HepG2 (cell line): ENCODE measurements around the gene DCUN1D4. TPM values are rescaled to one million over a fixed set of nuclear protein-coding genes. Genes with fewer than 3 reads are reported as not detected.

ENCODE experiments used
- CHD4 ChIP-seq: fragments of 200-600 bp; sonication (generic); IDR thresholded peaks from 2 replicates; pipeline ENCODE4 v1.7.0; 2017; ENCODE audit warnings: mild to moderate bottlenecking, low read length, borderline replicate concordance
- HNF4G ChIP-seq, 2 experiments: sonication (generic) in 1 of 2; formaldehyde crosslinking in 1 of 2; IDR thresholded peaks; 2 replicates each; pipeline versions ENCODE4 v1.4.0 to v1.6.1; 2011 to 2020; ENCODE audit warnings: borderline replicate concordance in 2 of 2, low read depth in 2 of 2, mild to moderate bottlenecking in 2 of 2, low read length in 1 of 2, missing genetic modification reagents in 1 of 2, moderate library complexity in 1 of 2
- HNRNPH1 ChIP-seq: fragments of 200-400 bp; formaldehyde crosslinking; optimal IDR thresholded peaks from 2 replicates; pipeline ENCODE3; 2017; ENCODE audit warnings: mild to moderate bottlenecking, low read depth, low read length
- JUND ChIP-seq: sonication (generic); formaldehyde crosslinking; IDR thresholded peaks from 2 replicates; pipeline ENCODE4 v1.8.0; 2022; ENCODE audit warnings: mild to moderate bottlenecking, missing genetic modification reagents
- KDM5B ChIP-seq: sonication (generic); formaldehyde crosslinking; IDR thresholded peaks from 2 replicates; pipeline ENCODE4 v1.4.0; 2020; ENCODE audit warnings: missing genetic modification reagents, mild to moderate bottlenecking, borderline replicate concordance
- KDM6A ChIP-seq: IDR thresholded peaks from 2 replicates; pipeline ENCODE4 v1.6.1; 2016; ENCODE audit warnings: low read depth
- MAZ ChIP-seq, 2 experiments: sonication (generic) in 1 of 2; formaldehyde crosslinking in 1 of 2; IDR thresholded peaks; 2 replicates each; pipeline versions ENCODE4 v1.5.0 to v1.6.1; 2012 to 2020; ENCODE audit warnings: low read depth in 2 of 2, mild to moderate bottlenecking in 2 of 2, borderline replicate concordance in 1 of 2, improper control_type of control experiment in 1 of 2, low read length in 1 of 2, missing genetic modification reagents in 1 of 2, moderate library complexity in 1 of 2
- MEF2D ChIP-seq: sonication (generic); formaldehyde crosslinking; IDR thresholded peaks from 2 replicates; pipeline ENCODE4 v1.5.1; 2020; ENCODE audit warnings: mild to moderate bottlenecking, missing genetic modification reagents
- NFE2 ChIP-seq: sonication (generic); formaldehyde crosslinking; IDR thresholded peaks from 2 replicates; pipeline ENCODE4 v1.4.0; 2020; ENCODE audit warnings: missing genetic modification reagents
- NR2F1 ChIP-seq, 2 experiments: fragments of 450-650 bp in 1 of 2; formaldehyde crosslinking in 1 of 2; IDR thresholded peaks; 2 replicates each; pipeline versions ENCODE4 v1.5.0 to v1.6.1; 2016 to 2020; ENCODE audit warnings: mild to moderate bottlenecking in 1 of 2, missing compliant biosample characterization in 1 of 2, missing genetic modification reagents in 1 of 2, moderate library complexity in 1 of 2
- RBFOX2 ChIP-seq: fragments of 200-400 bp; formaldehyde crosslinking; IDR thresholded peaks from 2 replicates; pipeline ENCODE4 v1.6.1; 2017; ENCODE audit warnings: low read depth, mild to moderate bottlenecking, low read length
- SNAPC2 ChIP-seq: sonication (generic); formaldehyde crosslinking; IDR thresholded peaks from 2 replicates; pipeline ENCODE4 v1.8.1; 2022; ENCODE audit warnings: mild to moderate bottlenecking, missing genetic modification reagents
- SNAPC5 ChIP-seq: sonication (generic); formaldehyde crosslinking; IDR thresholded peaks from 2 replicates; pipeline ENCODE4 v1.8.1; 2023; ENCODE audit warnings: mild to moderate bottlenecking, missing genetic modification reagents, borderline replicate concordance
- TBX3 ChIP-seq: fragments of 450-650 bp; IDR thresholded peaks from 2 replicates; pipeline ENCODE4 v1.6.1; 2017; ENCODE audit warnings: antibody characterized with exemption, mild to moderate bottlenecking, inconsistent platforms, borderline replicate concordance
- ZBTB8A ChIP-seq: sonication (generic); formaldehyde crosslinking; IDR thresholded peaks from 2 replicates; pipeline ENCODE4 v1.4.0; 2020; ENCODE audit warnings: mild to moderate bottlenecking, low read depth, missing genetic modification reagents, borderline replicate concordance
- ZFP1 ChIP-seq: IDR thresholded peaks from 2 replicates; pipeline ENCODE4 v1.6.1; 2016
- ZMAT3 ChIP-seq: sonication (generic); formaldehyde crosslinking; conservative IDR thresholded peaks from 2 replicates; pipeline ENCODE4 v1.7.0; 2021; ENCODE audit warnings: missing genetic modification reagents
- ZNF441 ChIP-seq: sonication (generic); formaldehyde crosslinking; IDR thresholded peaks from 2 replicates; pipeline ENCODE4 v1.7.0; 2021; ENCODE audit warnings: missing genetic modification reagents, borderline replicate concordance
- ZNF501 ChIP-seq: sonication (generic); formaldehyde crosslinking; IDR thresholded peaks from 2 replicates; pipeline ENCODE4 v1.5.1; 2020; ENCODE audit warnings: mild to moderate bottlenecking, moderate library complexity, missing genetic modification reagents
- ZNF605 ChIP-seq: sonication (generic); formaldehyde crosslinking; IDR thresholded peaks from 2 replicates; pipeline ENCODE4 v1.8.0; 2022; ENCODE audit warnings: mild to moderate bottlenecking, missing genetic modification reagents
- ZNF775 ChIP-seq: sonication (generic); formaldehyde crosslinking; IDR thresholded peaks from 2 replicates; pipeline ENCODE4 v1.4.0; 2020; ENCODE audit warnings: missing genetic modification reagents, mild to moderate bottlenecking, moderate library complexity, borderline replicate concordance
- ZSCAN29 ChIP-seq: sonication (generic); formaldehyde crosslinking; conservative IDR thresholded peaks from 2 replicates; pipeline ENCODE4 v1.4.0; 2020; ENCODE audit warnings: mild to moderate bottlenecking, missing genetic modification reagents
- polyA plus RNA-seq, 8 experiments: library from polyadenylated mRNA; depleted of rRNA in 3 of 8; stranded (reverse) in 7 of 8; unstranded in 1 of 8; fragments of >200 nt; fragmentation: Illumina TruSeq in 4 of 8; extraction: Trizol in 4 of 8; gene quantifications; 2 replicates each; pipeline versions ENCODE4 v1.2.1 to v1.2.3, GENCODE V29; 2011 to 2016; ENCODE audit warnings: low read depth in 4 of 8, missing spikeins in 1 of 8, mixed read lengths in 1 of 8; ENCODE audit not compliant: insufficient read depth in 1 of 8
- total RNA-seq, 5 experiments: library from RNA; depleted of rRNA; stranded (reverse); fragments of >200 nt; fragmentation: Illumina TruSeq; extraction: Trizol; gene quantifications; 2 replicates each; pipeline ENCODE4 v1.2.3, GENCODE V29; 2016; ENCODE audit warnings: low read depth in 1 of 5
- TF ChIP-seq, protein P1 (sequence below): sonication (generic); formaldehyde crosslinking; IDR thresholded peaks from 2 replicates; pipeline ENCODE4 v1.4.0; 2020; ENCODE audit warnings: missing genetic modification reagents, borderline replicate concordance
- TF ChIP-seq, protein P2 (sequence below): IDR thresholded peaks from 2 replicates; pipeline ENCODE4 v1.6.1; 2016; ENCODE audit warnings: mild to moderate bottlenecking

The DCUN1D4 gene
- total and polyA plus RNA-seq, 2 of the 13 experiments (the other 11 are each of a cell fraction or from before 2014, with no cell fraction given) = 27.9 to 44.4 TPM

GRCh38 chr4:51880016-51880915 is 37.3 kb downstream of the DCUN1D4 start (continued):
- no peak for TF ChIP-seq SNAPC5
- TF ChIP-seq, protein P1, sequence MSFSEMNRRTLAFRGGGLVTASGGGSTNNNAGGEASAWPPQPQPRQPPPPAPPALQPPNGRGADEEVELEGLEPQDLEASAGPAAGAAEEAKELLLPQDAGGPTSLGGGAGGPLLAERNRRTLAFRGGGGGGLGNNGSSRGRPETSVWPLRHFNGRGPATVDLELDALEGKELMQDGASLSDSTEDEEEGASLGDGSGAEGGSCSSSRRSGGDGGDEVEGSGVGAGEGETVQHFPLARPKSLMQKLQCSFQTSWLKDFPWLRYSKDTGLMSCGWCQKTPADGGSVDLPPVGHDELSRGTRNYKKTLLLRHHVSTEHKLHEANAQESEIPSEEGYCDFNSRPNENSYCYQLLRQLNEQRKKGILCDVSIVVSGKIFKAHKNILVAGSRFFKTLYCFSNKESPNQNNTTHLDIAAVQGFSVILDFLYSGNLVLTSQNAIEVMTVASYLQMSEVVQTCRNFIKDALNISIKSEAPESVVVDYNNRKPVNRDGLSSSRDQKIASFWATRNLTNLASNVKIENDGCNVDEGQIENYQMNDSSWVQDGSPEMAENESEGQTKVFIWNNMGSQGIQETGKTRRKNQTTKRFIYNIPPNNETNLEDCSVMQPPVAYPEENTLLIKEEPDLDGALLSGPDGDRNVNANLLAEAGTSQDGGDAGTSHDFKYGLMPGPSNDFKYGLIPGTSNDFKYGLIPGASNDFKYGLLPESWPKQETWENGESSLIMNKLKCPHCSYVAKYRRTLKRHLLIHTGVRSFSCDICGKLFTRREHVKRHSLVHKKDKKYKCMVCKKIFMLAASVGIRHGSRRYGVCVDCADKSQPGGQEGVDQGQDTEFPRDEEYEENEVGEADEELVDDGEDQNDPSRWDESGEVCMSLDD (CRISPR knock-in tag) = no peak
- TF ChIP-seq NR2F1 (CRISPR knock-in tag; IDR thresholded peaks at IDR 0.05) = no peak; a peak in 1 of 4 replicates
- TF ChIP-seq KDM5B (CRISPR knock-in tag) = no peak
- TF ChIP-seq NFE2 (CRISPR knock-in tag) = no peak
- TF ChIP-seq CHD4 = 0 out of 2 replicates have a peak, but pooled peaks have one; percentile 0
- peak; percentile 55; the same call in 1 of the 2 replicates for TF ChIP-seq JUND (CRISPR knock-in tag)
- 0 out of 2 replicates have a peak, but pooled peaks have one; percentile 18 for TF ChIP-seq ZSCAN29 (CRISPR knock-in tag)
- TF ChIP-seq ZNF775 (CRISPR knock-in tag) = peak; percentile 78; the same call in 1 of the 2 replicates
- TF ChIP-seq TBX3 = peak; percentile 25; the same call in 1 of the 2 replicates
- 0 out of 2 replicates have a peak, but pooled peaks have one; percentile 24 for TF ChIP-seq SNAPC2 (CRISPR knock-in tag)
- TF ChIP-seq HNRNPH1 = no peak
- no peak for TF ChIP-seq MAZ (IDR thresholded peaks at IDR 0.05; ENCODE audit: borderline replicate concordance, low read depth, low read length)
- 0 out of 2 replicates have a peak, but pooled peaks have one; percentile 54 for TF ChIP-seq MAZ (CRISPR knock-in tag; IDR thresholded peaks at IDR 0.05; ENCODE audit: low read depth)
- TF ChIP-seq ZMAT3 (CRISPR knock-in tag) = no peak
- TF ChIP-seq ZFP1 (CRISPR knock-in tag) = 0 out of 2 replicates have a peak, but pooled peaks have one; percentile 14
- peak; percentile 71; the same call in 1 of the 2 replicates for TF ChIP-seq ZNF501
- TF ChIP-seq MEF2D (CRISPR knock-in tag) = 0 out of 2 replicates have a peak, but pooled peaks have one; percentile 38
- TF ChIP-seq ZNF441 = no peak
- TF ChIP-seq KDM6A (CRISPR knock-in tag) = peak; percentile 85
- TF ChIP-seq, protein P2, sequence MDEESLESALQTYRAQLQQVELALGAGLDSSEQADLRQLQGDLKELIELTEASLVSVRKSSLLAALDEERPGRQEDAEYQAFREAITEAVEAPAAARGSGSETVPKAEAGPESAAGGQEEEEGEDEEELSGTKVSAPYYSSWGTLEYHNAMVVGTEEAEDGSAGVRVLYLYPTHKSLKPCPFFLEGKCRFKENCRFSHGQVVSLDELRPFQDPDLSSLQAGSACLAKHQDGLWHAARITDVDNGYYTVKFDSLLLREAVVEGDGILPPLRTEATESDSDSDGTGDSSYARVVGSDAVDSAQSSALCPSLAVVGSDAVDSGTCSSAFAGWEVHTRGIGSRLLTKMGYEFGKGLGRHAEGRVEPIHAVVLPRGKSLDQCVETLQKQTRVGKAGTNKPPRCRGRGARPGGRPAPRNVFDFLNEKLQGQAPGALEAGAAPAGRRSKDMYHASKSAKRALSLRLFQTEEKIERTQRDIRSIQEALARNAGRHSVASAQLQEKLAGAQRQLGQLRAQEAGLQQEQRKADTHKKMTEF = peak; percentile 52; the same call in 1 of the 2 replicates
- TF ChIP-seq ZNF605 (CRISPR knock-in tag) = no peak
- peak; percentile 94 for TF ChIP-seq HNF4G (IDR thresholded peaks at IDR 0.05; ENCODE audit: borderline replicate concordance, low read depth, low read length)
- TF ChIP-seq HNF4G (CRISPR knock-in tag; IDR thresholded peaks at IDR 0.05; ENCODE audit: borderline replicate concordance, low read depth) = peak; percentile 82; the same call in 1 of the 2 replicates
- peak; percentile 43; the same call in 1 of the 2 replicates for TF ChIP-seq RBFOX2
- TF ChIP-seq ZBTB8A (CRISPR knock-in tag) = no peak
